GM23338 (cell line): ENCODE data around the gene LIMK2. TPM values are rescaled to one million over a fixed set of nuclear protein-coding genes. Genes with fewer than 3 reads are reported as not detected.
"Not testable (repeated sequence)": the region's sequence is repeated elsewhere in the genome, so short reads cannot be mapped to it uniquely, and the experiment has no call there.

ENCODE experiments used
- ATAC-seq: fragments of 200-7000 bp; cut with Tn5 transposase; 3 replicates; pipeline ENCODE4 v1.9.1; 2020
- DNase-seq: peaks from one replicate; pipeline ENCODE4 v3.0.0-alpha.2; 2015; ENCODE audit warnings: low spot score
- H2AFZ ChIP-seq: fragments of 200-600 bp; sonication (generic); 2 replicates; pipeline ENCODE4 v1.8.0; 2016; ENCODE audit warnings: antibody characterized with exemption, mild to moderate bottlenecking, moderate library complexity
- H3F3A ChIP-seq: fragments of 200-600 bp; sonication (generic); replicated peaks from 2 replicates; pipeline ENCODE4 v1.8.0; 2017; ENCODE audit warnings: antibody characterized with exemption, mixed run types, low read depth
- H3K27ac ChIP-seq: fragments of 200-600 bp; sonication (generic); 2 replicates; pipeline ENCODE4 v1.6.1; 2016; ENCODE audit warnings: low read depth
- H3K27me3 ChIP-seq: fragments of 200-600 bp; sonication (generic); 2 replicates; pipeline ENCODE4 v1.8.0; 2016; ENCODE audit warnings: mild to moderate bottlenecking, mixed run types, moderate library complexity; ENCODE audit not compliant: insufficient read depth
- H3K36me3 ChIP-seq: fragments of 200-600 bp; sonication (generic); 2 replicates; pipeline ENCODE4 v1.8.0; 2016; ENCODE audit warnings: mild to moderate bottlenecking; ENCODE audit not compliant: insufficient read depth
- H3K4me1 ChIP-seq: fragments of 200-600 bp; sonication (generic); 2 replicates; pipeline ENCODE4 v1.8.0; 2016; ENCODE audit warnings: mild to moderate bottlenecking, moderate library complexity; ENCODE audit not compliant: insufficient read depth
- H3K4me2 ChIP-seq: fragments of 200-600 bp; sonication (generic); 2 replicates; pipeline ENCODE4 v1.7.1; 2017; ENCODE audit warnings: mixed run types
- H3K4me3 ChIP-seq: fragments of 200-600 bp; sonication (generic); 2 replicates; pipeline ENCODE4 v1.6.1; 2016; ENCODE audit warnings: mixed run types
- H3K79me2 ChIP-seq: fragments of 200-600 bp; sonication (generic); replicated peaks from 2 replicates; pipeline ENCODE4 v1.8.0; 2017; ENCODE audit warnings: mild to moderate bottlenecking; ENCODE audit not compliant: insufficient read depth
- H3K9me2 ChIP-seq: fragments of 200-600 bp; sonication (generic); 2 replicates; pipeline ENCODE4 v1.8.0; 2017; ENCODE audit not compliant: insufficient read depth
- H4K20me1 ChIP-seq: fragments of 200-600 bp; sonication (generic); replicated peaks from 2 replicates; pipeline ENCODE4 v1.8.0; 2017; ENCODE audit warnings: mild to moderate bottlenecking; ENCODE audit not compliant: insufficient read depth
- H3K27ac Mint-ChIP-seq: 2 replicates; pipeline ENCODE4 v1.8.0; 2020; ENCODE audit warnings: inconsistent platforms, mild to moderate bottlenecking, moderate library complexity, mixed read lengths
- H3K27me3 Mint-ChIP-seq: 3 replicates; pipeline ENCODE4 v1.8.0; 2022; ENCODE audit warnings: low read depth, mild to moderate bottlenecking, moderate library complexity, mixed read lengths, inconsistent platforms; ENCODE audit not compliant: insufficient read depth, poor library complexity
- H3K36me3 Mint-ChIP-seq: 3 replicates; pipeline ENCODE4 v1.8.0; 2021; ENCODE audit warnings: low read depth, mild to moderate bottlenecking, inconsistent platforms, moderate library complexity, mixed read lengths
- H3K4me1 Mint-ChIP-seq: 3 replicates; pipeline ENCODE4 v1.8.0; 2020; ENCODE audit warnings: mild to moderate bottlenecking, inconsistent platforms, mixed read lengths
- H3K4me3 Mint-ChIP-seq: 3 replicates; pipeline ENCODE4 v1.8.0; 2021; ENCODE audit warnings: moderate library complexity, mild to moderate bottlenecking, inconsistent platforms, mixed read lengths
- H3K9me3 Mint-ChIP-seq: 3 replicates; pipeline ENCODE4 v1.8.0; 2020; ENCODE audit warnings: moderate library complexity, mild to moderate bottlenecking, inconsistent platforms, mixed read lengths
- CREB1 ChIP-seq: fragments of 250-450 bp; sonication (Bioruptor Pico); IDR thresholded peaks from 2 replicates; pipeline ENCODE4 v1.5.0; 2020; ENCODE audit warnings: low read depth, mild to moderate bottlenecking, moderate library complexity
- ETS1 ChIP-seq: IDR thresholded peaks from 2 replicates; pipeline ENCODE4 v1.6.1; 2016; ENCODE audit warnings: antibody characterized with exemption
- EZH2 ChIP-seq: fragments of 200-600 bp; sonication (generic); IDR thresholded peaks from one replicate; pipeline ENCODE4 v1.8.0; 2017; ENCODE audit warnings: antibody characterized with exemption, mild to moderate bottlenecking, low read depth; ENCODE audit not compliant: unreplicated experiment
- JUNB ChIP-seq: IDR thresholded peaks from one replicate; pipeline ENCODE4 v1.6.1; 2016; ENCODE audit warnings: antibody characterized with exemption; ENCODE audit not compliant: unreplicated experiment
- POLR2AphosphoS5 ChIP-seq: IDR thresholded peaks from 2 replicates; pipeline ENCODE4 v1.6.1; 2016; ENCODE audit warnings: antibody characterized with exemption, low read depth
- REST ChIP-seq: IDR thresholded peaks from one replicate; pipeline ENCODE4 v1.6.1; 2018; ENCODE audit warnings: antibody characterized with exemption; ENCODE audit not compliant: unreplicated experiment
- STAT1 ChIP-seq: IDR thresholded peaks from one replicate; pipeline ENCODE4 v1.6.1; 2016; ENCODE audit warnings: antibody characterized with exemption; ENCODE audit not compliant: unreplicated experiment
- ZNF331 ChIP-seq: fragments of 250-450 bp; sonication (Bioruptor Pico); IDR thresholded peaks from 2 replicates; pipeline ENCODE4 v1.5.0; 2020; ENCODE audit warnings: low read depth, mild to moderate bottlenecking, moderate library complexity
- polyA plus RNA-seq: library from polyadenylated mRNA; unstranded; fragments of >200 nt; fragmentation: Nextera tagmentation; extraction: Ambion mirVana; gene quantifications from 2 replicates; pipeline ENCODE4 v1.2.1, GENCODE V29; 2016
- total RNA-seq: library from RNA; depleted of rRNA; stranded (reverse); fragments of >200 nt; shearing (Covaris generic); gene quantifications from 2 replicates; pipeline ENCODE4 v1.2.3, GENCODE V29; 2014

Gene LIMK2
- total and polyA plus RNA-seq, 2 experiments from 2014 or later, result 12.5 to 39.8 TPM

- TF ChIP-seq ETS1 (no peak), JUNB (no peak), ZNF331 (no peak)
Measured at GRCh38 chr22:31244943-31245451, 32.9 kb downstream of the LIMK2 start (continued).

GRCh38 chr22:31245998-31246397, 33.9 kb downstream of the LIMK2 start:
- not testable (repeated sequence) for H3F3A ChIP-seq, H2AFZ ChIP-seq, DNase-seq, H3K4me3 Mint-ChIP-seq, H3K27me3 Mint-ChIP-seq, H3K4me2 ChIP-seq, ATAC-seq, H3K9me3 Mint-ChIP-seq, H3K27me3 ChIP-seq, H3K79me2 ChIP-seq, H3K27ac ChIP-seq, H3K27ac Mint-ChIP-seq, H3K9me2 ChIP-seq, H3K36me3 ChIP-seq, H3K4me3 ChIP-seq
- H3K4me1 Mint-ChIP-seq, result peaks cover 36% of the 10 kb centered on the region
- H3K36me3 Mint-ChIP-seq, result peaks cover 13% of the 10 kb centered on the region; the same call in 2 of the 3 replicates
- H3K4me1 ChIP-seq, result peaks cover 26% of the 10 kb centered on the region; the same call in 1 of the 2 replicates
- peaks cover 12% of the 10 kb centered on the region for H4K20me1 ChIP-seq

GRCh38 chr22:31246687-31247086, 34.6 kb downstream of the LIMK2 start:
- Histone ChIP-seq H3K27me3 (no peaks in the 10 kb centered on the region), H3K27ac (no peak overlapping the region), H3K9me2 (0 out of 2 replicates have a peak, but pooled peaks cover 7% of the 10 kb centered on the region), H3K36me3 (no peaks in the 10 kb centered on the region), H2AFZ (no peak overlapping the region), H3K4me3 (no peak overlapping the region), H3F3A (peaks cover 3% of the 10 kb centered on the region; the same call in 1 of the 2 replicates), H3K79me2 (peaks cover 8% of the 10 kb centered on the region; the same call in 1 of the 2 replicates), H3K4me1 (peaks cover 26% of the 10 kb centered on the region; the same call in 1 of the 2 replicates), H3K4me2 (no peak overlapping the region), H4K20me1 (peaks cover 12% of the 10 kb centered on the region)
- H3K27me3 Mint-ChIP-seq, result peaks cover 3% of the 10 kb centered on the region
- DNase-seq (no peak), ATAC-seq (no peak)
- H3K9me3 Mint-ChIP-seq, result no peaks in the 10 kb centered on the region
- TF ChIP-seq CREB1 (CRISPR knock-in tag) (no peak), REST (no peak), JUNB (no peak), EZH2 (no peak), POLR2AphosphoS5 (no peak), ZNF331 (no peak), STAT1 (no peak), ETS1 (no peak)
- H3K27ac Mint-ChIP-seq, result no peak overlapping the region
- H3K4me3 Mint-ChIP-seq, result no peak overlapping the region
- peaks cover 33% of the 10 kb centered on the region for H3K4me1 Mint-ChIP-seq
- H3K36me3 Mint-ChIP-seq, result peaks cover 10% of the 10 kb centered on the region; the same call in 2 of the 3 replicates
